OCI-LY7 (cell line): ENCODE measurements around the gene VSIG4.

Experiments
- EZH2phosphoT487 ChIP-seq: fragments of 200-600 bp; sonication (generic); IDR thresholded peaks from 2 replicates; pipeline ENCODE4 v1.6.1; 2018; ENCODE audit warnings: low read depth, borderline replicate concordance, mild to moderate bottlenecking, mixed run types, antibody characterized with exemption, low read length, moderate library complexity, mixed read lengths
- TF ChIP-seq, protein P1 (sequence below): fragments of 200-600 bp; sonication (generic); conservative IDR thresholded peaks from 2 replicates; pipeline ENCODE4 v1.5.1; 2014; ENCODE audit warnings: mild to moderate bottlenecking, antibody characterized with exemption, low read length, moderate library complexity, mixed read lengths

DNA sequence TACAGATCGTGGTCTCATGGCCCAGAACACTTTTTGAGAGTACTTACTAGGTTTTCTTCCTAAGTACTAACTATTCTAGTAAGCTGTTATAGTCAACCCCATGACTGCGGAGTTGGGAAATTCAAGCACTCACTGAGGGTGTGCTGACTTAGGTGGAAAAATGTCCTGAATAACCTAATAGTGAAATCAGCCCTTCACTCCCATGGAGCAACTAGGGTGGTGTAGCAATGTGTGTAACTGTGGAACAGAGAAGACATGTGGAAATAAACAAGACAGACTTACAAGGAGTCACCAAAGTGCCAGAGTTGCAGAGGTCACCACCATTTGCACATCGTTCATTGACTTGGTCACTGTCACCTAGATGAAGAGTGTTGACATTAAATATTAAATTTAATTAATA lies 12.1 kb upstream of the VSIG4 start:
- TF ChIP-seq, protein P1, sequence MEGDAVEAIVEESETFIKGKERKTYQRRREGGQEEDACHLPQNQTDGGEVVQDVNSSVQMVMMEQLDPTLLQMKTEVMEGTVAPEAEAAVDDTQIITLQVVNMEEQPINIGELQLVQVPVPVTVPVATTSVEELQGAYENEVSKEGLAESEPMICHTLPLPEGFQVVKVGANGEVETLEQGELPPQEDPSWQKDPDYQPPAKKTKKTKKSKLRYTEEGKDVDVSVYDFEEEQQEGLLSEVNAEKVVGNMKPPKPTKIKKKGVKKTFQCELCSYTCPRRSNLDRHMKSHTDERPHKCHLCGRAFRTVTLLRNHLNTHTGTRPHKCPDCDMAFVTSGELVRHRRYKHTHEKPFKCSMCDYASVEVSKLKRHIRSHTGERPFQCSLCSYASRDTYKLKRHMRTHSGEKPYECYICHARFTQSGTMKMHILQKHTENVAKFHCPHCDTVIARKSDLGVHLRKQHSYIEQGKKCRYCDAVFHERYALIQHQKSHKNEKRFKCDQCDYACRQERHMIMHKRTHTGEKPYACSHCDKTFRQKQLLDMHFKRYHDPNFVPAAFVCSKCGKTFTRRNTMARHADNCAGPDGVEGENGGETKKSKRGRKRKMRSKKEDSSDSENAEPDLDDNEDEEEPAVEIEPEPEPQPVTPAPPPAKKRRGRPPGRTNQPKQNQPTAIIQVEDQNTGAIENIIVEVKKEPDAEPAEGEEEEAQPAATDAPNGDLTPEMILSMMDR: no peak
- no peak for TF ChIP-seq EZH2phosphoT487
